Hepatocyte (in vitro differentiated cells): Measurements from ENCODE around the gene DMRTC2.

Source experiments
- CTCF ChIP-seq: fragments of 200-600 bp; sonication (generic); IDR thresholded peaks from 2 replicates; pipeline ENCODE4 v1.5.1; 2016; ENCODE audit warnings: antibody characterized with exemption, mild to moderate bottlenecking; ENCODE audit not compliant: poor library complexity
- EZH2 ChIP-seq: fragments of 200-600 bp; sonication (generic); IDR thresholded peaks from 2 replicates; pipeline ENCODE4 v1.6.1; 2016; ENCODE audit warnings: antibody characterized with exemption, mild to moderate bottlenecking, borderline replicate concordance
- EZH2phosphoT487 ChIP-seq: fragments of 200-600 bp; sonication (generic); IDR thresholded peaks from one replicate; pipeline ENCODE4 v1.6.1; 2018; ENCODE audit warnings: antibody characterized with exemption, mild to moderate bottlenecking, low read depth, moderate library complexity; ENCODE audit not compliant: unreplicated experiment, severe bottlenecking

GRCh38 chr19:41811981-41812380 lies 32.9 kb upstream of the DMRTC2 start:
- TF ChIP-seq CTCF (no peak), EZH2 (no peak), EZH2phosphoT487 (no peak)
